GM18858 (cell line): ENCODE results near the gene MNT.

Experiments
- ATAC-seq: cut with Tn5 transposase; IDR thresholded peaks from one replicate; pipeline ENCODE4 v1.9.1; 2021; ENCODE audit not compliant: unreplicated experiment

Gene MNT

DNA sequence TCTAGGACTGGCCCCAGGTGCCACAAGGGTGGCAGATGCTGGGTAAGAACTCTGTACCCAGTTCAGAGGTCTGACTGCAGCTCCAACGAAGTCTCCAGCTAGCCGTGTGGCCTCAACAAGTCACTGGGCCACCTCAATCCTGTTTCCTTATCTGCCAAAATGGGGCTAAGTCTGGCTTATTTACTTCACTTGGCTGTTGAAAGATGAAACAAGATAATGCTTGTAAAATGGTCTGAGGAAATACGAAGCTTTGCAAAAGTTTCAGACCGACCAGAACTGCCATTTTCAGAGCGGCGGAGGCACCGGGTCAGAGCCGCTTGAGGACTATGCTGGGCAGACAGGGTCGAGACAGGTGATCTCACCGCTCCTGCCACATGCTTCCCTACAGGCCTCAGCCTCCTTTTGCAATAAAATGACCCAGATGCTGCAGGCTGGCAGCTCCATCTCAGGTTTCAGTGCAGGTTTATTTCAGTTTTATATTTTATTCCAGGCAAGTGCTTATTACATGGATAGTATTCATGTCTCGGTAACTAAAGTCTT, 17.2 kb downstream of the MNT start:
- no peak for ATAC-seq

DNA sequence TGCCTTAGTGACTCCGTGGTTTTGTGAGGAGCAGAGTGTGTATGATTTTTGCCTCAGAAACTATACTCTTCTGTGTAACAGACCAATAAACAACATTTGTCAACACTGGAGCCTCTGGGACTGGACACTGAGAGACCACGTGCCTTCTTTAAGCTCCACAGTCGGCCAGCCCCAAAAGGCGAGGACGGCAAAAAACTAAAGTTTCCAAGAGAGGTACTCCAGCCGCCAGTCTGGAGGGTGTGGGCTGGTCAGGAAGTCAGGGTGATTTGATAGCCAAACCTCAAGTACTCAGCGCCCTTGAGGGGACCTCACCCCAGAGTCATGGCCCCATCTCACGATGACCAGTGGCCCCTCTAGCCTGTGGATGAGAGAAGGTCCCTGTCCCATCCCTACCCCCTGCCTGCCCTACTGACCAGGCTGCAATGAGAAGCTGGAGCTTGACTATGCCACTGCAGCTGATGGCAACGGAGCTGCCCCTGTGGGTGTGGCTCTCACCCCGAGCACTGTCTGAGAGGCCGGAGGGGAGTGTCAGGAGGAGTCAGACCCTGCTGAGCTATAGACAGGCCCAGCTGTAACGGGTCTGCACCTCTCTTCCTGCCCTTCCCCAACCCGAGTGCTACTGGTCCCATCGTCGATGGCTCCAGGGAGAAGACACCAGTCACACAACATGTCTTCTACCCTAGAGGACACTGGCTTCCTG, 19.8 kb downstream of the MNT start:
- ATAC-seq: no peak

DNA sequence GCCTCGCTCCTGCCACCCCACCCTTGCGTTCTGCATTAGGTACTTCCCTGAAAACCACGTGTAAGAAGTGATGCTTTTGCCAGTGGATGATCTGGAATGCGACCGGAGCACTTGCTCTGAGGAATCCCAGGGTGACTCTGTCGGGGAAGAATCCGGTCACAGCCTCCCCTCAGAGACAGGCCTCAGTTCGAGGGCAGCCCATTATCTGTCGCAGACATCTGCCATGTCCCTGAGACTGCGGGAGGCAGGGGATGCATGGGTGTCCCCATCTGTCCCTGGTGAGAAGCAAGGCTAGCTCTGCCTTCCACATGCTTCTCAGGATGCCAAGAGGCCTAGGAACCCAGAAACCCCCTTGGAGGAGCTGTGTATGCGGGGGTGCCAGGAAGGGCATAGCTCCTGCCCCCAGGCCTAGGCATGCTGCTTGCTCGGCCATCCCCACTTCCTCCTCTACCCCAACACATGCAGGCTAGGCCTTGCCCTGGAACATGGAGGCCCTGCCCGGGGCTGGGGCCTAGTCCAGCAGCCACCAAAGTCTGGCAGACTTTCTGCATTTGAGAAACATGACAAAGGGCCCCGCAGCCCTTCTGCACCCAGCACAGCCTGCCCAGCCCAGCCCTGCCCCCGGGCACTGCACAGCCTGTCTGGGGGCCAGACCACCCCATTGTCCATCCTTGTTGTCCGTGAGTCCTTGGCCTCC, 20.5 kb downstream of the MNT start:
- ATAC-seq: no peak

DNA sequence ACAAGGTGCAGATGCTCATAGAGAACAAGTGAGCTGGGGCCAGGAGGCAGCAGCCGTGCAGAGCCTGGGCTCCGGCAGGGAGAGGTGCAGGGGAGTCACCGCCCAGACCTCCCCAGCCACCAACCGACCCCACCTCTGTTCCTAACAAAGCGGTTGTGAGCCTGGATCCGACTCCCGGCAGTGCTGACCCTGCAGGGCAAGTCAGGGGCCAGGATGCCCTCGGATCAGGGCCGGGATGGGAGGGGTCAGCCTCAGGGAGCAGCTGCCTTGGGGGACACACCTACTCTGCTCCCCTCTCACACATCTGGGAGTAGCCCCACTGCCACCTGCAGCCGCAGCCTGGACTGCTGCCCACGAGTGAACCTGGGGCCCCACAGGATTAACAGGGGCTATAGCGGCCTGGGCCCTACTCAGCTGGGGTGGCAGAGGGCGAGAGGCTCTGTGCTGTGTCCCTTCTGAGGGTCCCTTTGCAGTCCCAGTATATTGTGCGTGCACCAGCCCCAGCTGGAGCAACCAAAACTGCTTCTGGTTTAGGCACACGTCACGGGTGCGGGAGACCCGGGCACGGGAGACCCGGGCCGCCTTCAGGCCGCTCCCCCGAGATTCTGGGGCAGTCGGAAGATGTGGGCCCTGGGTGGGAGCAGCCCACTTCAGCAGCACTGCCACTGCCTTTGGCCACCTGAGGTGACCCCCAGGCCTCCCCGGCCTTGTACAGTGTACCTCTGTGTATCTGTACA, 21.2 kb downstream of the MNT start:
- no peak for ATAC-seq

DNA sequence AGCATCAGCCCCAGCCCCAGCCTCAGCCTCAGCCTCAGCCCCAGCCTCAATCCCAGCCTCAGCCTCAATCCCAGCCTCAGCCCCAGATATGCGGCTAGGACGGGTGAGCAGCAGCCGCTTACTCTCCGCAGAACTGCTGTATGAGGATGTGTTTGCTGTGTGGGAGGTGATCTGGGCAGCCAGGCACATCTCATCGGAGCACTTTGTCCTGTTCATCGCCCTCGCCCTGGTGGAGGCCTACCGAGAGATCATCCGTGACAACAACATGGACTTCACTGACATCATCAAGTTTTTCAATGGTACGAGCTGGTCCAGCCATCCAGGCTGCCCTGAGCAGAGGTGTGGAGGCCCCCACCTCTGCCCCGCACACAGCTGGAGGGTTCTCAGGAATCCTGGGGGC, 22.0 kb downstream of the MNT start:
- no peak for ATAC-seq

DNA sequence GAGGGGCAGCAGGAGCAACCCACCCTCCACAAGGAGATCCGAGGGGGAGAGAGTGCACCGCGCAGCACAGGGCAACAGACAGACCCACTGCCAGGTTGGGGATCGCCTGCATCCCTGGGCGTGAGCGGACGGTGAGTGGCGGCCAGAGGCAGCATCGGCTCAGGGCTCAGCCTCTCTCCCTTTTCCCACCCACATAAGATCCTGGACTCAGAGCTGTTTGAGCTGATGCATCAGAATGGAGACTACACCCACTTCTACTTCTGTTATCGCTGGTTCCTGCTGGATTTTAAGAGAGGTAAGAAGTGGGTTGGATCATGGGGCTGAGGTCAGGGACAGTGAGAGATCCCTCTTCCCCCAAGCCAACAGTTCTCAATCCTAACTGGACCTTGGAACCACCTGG, 23.2 kb downstream of the MNT start:
- ATAC-seq: no peak

DNA sequence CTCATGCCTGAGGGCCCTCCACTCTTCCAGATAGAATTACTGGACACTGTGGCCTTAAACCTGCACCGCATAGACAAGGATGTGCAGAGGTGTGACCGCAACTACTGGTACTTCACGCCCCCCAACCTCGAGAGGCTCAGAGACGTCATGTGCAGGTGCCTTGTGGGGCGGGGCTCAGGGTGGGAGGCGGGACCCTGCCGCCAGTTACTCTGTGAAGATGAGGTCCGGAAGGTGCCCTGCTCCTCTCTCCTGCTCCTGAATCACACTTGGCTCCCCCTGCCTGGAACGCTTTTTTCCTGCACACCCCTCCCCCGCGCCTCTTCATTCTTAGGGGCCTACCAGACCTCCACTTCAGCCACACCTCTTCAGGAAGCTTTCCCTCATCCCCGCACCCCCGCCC, 24.8 kb downstream of the MNT start:
- no peak for ATAC-seq

DNA sequence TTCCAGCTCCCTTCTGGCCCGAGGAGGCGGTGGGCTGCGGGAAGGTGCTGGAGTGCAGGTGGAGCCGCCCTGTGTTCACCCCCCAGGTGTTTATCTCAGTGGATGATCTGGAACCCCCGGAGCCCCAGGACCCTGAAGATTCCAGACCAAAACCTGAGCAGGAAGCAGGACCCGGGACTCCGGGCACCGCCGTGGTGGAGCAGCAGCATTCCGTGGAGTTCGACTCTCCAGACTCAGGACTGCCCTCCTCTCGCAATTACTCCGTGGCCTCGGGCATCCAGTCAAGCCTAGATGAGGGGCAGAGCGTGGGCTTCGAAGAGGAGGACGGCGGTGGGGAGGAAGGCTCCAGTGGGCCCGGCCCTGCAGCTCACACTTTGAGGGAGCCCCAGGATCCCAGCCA, 25.5 kb downstream of the MNT start:
- no peak for ATAC-seq

DNA sequence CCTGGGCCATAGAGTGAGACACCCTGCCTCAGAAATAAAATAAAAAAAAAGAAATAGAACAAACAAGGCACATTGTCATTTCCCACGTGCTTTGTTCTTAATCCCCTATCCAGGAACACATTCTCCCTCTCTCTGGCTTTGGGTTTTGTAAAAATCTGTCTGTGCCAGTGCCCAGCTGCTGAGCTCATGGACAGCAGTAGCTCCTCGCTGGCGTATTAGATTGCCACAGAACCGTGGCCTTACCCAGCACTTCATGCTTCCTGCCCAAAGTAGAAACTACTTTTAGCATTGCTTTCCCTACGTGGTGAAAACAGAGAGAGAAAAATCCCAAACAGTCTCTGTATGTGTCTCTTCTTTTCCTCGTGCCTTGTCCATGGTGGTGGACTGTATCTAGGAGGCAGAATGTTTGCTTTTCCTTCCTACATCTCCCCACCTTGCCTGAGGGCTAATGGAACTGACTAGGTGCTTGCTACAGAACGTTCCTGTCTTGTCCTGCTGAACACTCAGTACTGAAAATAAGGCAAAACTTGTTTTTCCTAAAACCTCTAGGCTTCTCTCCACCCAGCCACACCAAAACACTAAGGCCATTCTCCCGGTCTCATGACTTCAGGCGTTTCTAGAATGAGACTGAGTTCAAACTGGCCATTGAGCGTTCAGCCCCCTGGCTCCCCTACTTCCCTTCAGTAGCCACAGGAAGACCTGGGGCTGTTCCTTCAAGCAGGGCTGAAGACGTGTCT, 26.1 kb downstream of the MNT start:
- no peak for ATAC-seq

DNA sequence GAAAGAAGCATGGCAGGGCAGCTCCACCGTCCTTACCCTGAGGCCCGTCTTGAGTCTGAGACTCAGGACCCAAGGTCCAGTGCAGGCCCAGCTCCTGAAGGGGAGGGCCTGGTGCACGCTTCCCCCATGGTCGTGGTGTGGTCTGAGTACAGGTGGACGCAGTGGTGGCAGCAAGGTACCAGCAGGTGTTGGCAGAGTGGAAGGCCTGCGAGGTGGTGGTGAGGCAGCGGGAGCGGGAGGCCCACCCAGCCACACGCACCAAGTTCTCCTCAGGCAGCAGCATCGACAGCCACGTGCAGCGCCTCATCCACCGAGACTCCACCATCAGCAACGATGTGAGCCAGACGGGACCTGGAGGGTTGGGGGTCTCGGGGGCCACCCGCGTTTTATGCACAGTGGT, 27.7 kb downstream of the MNT start:
- no peak for ATAC-seq

DNA sequence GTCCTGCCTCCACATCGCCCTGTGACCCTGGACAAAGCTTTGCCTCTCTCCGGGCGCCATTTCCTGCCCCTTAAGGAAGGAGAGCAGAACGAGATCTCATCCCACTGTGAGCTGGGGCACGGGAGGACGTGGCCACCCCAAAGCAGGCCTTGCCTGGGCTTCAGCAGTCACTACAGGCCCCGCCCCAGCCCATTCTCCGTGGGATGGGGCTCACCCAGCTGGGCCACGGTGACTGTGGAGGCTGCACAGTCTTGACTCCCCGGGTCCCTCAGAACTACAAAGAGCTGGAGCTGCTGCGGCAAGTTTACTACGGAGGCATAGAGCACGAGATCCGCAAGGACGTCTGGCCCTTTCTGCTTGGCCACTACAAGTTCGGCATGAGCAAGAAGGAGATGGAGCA, 28.2 kb downstream of the MNT start:
- ATAC-seq: no peak

DNA sequence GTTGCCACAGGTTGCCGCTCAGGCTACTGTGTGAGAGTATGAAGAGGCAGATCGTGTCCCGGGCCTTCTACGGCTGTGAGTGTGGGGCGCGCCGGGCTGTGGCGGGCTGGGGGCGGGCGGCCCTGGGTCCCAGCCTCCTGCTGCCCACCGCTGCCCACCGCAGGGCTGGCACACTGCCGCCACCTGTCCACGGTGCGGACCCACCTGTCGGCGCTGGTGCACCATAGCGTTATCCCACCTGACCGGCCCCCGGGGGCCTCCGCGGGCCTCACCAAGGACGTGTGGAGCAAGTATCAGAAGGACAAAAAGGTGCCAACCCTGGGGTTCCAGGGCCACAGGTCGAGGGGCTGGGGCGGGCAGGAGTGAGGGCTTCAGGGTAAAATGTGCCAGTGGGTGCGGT, 28.7 kb downstream of the MNT start:
- ATAC-seq: no peak

DNA sequence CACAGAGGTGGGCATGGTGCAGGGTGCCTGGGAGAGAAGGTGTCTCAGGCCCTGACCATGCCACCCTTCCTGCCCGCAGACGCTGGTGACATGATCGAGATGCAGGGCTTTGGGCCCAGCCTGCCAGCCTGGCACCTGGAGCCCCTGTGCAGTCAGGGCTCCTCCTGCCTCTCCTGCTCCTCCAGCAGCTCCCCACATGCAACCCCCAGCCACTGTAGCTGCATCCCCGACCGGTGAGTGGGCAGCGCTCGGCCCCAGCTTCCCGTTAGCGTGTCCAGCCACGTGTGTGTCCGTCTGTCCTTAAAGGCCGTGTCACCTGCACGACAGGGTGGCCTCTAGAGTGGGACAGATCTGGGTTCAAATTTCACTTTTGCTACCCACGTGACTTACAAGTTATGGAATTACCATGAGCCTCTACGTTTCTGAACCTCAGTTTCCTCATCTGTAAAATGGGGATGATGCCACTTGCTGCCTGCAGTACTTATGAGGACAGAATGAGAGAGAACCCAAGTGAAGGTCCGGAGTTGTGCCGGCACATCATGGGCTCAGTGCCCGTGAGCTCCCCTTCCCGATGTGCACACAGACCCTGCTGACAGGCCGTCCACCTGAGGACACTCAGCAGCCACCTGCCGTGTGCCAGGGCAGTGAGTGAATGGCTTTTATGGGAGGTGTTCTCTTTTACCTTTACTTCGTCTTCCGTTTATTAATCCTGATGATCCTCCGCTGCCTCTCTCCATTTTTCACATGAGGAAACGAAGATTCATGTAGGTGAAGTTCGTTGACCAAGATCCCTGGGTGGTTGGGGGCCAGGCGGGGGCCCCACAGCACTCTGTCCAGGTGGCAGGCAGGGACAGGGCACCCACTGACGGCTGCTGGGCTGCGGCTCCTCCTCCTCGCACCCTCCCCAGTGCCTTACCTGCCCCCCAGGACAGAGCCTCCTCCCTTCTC, 29.4 kb downstream of the MNT start:
- ATAC-seq: no peak

DNA sequence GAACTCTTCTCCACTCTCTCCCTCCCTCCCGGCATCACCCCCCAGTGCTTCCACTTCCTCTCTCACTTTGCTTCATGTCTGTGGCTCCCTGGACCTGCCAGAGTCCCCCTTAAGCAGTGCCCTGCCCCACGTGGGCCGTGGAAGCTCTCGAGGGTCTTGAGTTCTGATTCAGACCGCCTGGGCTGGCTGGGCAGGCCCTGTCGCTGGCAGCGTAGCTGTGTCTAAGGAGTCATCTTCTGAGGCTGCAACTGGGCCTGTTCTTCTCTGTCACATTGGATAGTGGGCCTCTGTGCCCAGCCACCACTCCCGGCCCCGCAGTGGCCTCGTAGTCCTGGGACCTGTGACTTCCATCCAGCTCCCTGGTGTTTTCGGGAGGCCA, 30.7 kb downstream of the MNT start:
- ATAC-seq: no peak

DNA sequence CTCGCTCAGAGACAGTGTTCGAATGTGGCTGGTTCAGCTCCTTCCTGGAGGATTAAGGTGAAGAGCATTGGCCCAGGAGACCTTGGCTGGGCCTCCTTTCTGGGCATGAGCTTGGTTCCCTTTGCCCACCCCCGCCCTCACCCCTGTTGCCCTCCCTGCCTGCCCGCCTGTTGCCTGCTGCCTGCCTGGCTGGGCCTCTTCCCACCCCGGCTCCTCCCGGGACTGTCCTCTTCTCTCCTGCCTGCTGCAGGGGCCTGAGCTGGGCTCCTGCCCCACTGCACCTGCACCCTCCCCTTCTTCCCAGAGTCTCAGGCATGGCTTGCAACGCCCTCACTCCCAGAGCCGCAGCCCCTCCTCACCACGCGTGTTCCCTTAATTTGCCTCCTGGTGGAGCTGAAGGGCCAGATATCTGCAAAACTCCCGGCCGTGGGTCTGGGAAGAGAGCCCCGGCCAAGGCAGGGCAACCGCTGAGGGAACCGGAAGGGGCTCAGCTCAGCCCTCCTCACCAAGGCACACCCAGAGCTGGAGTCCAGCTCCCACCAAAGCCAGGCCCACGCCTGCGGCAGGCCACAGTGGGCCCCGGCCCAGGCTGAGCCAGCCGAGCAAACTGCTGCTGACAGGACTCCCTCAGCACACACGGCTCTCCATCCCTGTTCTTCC, 31.2 kb downstream of the MNT start:
- ATAC-seq: no peak

DNA sequence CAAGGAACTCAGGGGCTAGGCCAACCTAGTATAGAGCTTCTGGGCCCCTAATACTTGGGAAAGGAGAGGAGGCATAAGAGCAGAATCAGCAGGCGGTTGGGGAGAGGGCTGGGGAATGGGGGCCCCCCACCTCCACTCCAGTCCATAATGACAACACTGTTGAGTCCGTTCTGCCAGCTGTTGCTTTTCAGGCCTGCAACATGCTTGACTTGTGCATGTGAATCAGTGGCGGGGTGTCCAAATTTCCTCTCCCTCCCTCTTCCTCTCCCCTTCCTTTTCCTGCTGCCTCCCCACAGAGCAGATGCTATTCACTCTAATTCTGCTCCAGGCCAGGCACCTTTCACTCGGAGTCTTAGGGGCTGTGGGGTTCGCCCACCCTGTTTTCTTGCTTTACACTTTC, 31.8 kb downstream of the MNT start:
- no peak for ATAC-seq

DNA sequence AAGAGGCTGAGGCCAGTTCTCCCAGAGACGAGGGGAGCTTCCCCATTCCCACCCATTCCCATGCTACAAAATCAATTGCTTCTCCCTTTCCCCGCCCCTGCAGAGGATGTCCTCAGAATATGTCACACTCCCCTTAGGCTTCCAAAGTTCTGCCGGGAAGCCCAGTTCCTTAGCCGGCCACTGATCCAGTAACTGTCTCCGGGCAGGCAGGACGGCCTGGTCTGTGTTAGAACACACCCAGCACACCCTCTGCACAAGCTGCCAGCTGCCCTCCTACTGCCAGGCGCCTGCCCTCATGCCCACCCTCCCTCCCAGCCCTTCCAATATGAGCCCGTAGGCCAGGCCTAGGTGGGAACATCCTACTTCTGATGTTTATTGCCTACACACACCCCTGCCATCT, 32.5 kb downstream of the MNT start:
- ATAC-seq: no peak

DNA sequence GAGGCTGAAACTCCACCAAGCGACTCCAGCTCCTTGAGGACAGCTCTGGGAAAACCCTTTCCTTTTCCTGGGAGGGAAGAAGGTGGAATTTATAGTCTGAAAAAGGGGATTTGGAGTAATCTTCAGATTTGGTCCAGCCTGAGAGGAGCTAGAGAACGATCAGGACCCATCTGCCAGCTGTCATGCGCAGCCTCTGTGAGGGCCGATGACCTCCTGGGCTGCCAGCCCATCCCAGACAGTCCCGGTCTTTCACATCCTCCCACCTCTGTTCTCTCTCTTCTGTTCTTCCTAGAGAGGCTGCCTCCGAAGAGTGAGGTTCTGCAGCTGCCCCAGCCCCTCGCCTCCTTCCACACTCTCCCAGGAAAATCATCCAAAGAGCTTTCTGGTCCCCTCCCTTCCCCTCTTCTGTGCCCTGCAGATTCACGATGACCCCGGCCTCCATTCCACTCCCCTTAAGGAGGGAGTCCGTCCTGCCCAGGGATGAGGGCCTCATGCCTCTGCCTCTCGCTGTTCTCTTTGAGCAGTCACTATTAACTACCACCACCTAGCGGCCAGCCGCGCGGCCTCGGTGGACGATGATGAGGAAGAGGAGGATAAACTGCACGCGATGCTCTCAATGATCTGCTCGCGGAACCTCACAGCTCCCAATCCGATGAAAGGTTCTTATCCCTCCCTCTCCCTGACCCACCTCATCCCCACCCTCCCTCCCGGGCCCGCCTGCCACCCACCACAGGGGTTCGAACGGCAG, 33.9 kb downstream of the MNT start:
- no peak for ATAC-seq

DNA sequence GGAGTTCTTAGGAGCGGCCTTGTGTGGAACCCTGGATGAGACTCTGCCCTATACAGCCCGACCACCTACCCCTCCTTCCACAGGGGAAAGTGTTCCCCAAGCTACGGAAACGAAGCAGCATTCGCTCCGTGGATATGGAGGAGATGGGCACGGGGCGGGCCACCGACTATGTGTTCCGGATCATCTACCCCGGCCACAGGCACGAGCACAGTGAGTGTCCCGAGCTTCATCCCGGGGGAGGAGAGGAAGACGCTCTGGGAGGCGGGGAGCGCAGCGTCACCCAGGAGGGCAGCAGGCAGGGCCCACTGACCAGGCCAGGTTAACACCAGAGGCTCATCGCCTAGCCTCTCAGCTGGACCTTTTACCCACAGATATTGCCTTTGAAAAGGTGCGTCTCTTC, 35.7 kb downstream of the MNT start:
- ATAC-seq: no peak
